ENCODE results near the gene TMUB1. TPM values are rescaled to one million over a fixed set of nuclear protein-coding genes. Genes with fewer than 3 reads are reported as not detected.

TMUB1 gene
- total RNA-seq, 1 experiment from 2014 or later = 45.4 TPM

DNA sequence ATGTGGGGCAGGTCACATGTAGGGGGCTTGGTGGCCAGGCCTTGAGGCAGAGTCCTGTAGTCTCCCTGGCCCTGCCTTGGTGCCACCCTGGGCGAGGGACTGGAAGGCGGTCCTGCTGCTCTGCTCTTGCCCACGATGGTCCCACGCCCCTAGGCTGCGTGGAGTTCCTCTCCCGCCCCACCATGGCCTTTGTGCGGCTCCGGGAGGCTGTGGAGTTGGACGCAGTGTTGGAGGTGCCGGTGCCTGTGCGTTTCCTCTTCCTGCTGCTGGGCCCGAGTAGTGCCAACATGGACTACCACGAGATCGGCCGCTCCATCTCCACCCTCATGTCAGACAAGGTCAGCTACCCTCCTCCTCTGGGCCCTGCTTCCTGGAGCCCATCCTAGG is 12.7 kb downstream of the TMUB1 start:
- H2BK20ac ChIP-seq (ENCODE audit: low read depth, low read length, poor library complexity, severe bottlenecking) = no peak overlapping the region
- H3K79me2 ChIP-seq (ENCODE audit: insufficient read depth, low read length) = no peaks in the 10 kb centered on the region
- Mint-ChIP-seq H3K4me3 (no peak overlapping the region), H3K27me3 (ENCODE audit: low read depth) (no peaks in the 10 kb centered on the region), H3K27ac (no peak overlapping the region), H3K36me3 (ENCODE audit: insufficient read depth in 1 of 3, low read depth in 3 of 3) (peaks cover 40 to 72% (median 67%) of the 10 kb centered on the region in 3 experiments; a peak in 6 of 7 replicates), H3K4me1 (peaks cover 12 to 13% of the 10 kb centered on the region in 2 experiments), H3K9me3 (no peaks in the 10 kb centered on the region; a peak in 1 of 5 replicates)
- no peak overlapping the region for H3K23ac ChIP-seq (ENCODE audit: insufficient read length, low read depth, low read length)
- no peak overlapping the region for H3K27ac ChIP-seq (ENCODE audit: insufficient read length, low read depth, low read length)
- H3K4me1 ChIP-seq (ENCODE audit: insufficient read depth, low read length) = no peaks in the 10 kb centered on the region; the same call in 1 of the 2 replicates
- H3T11ph ChIP-seq (ENCODE audit: low read length) = no peak overlapping the region
- no peak overlapping the region for H2BK12ac ChIP-seq (ENCODE audit: insufficient read length, low read depth, low read length)
- no peak overlapping the region for H2BK5ac ChIP-seq (ENCODE audit: insufficient read length, low read length)
- no peaks in the 10 kb centered on the region for H3K23me2 ChIP-seq (ENCODE audit: insufficient read length, low read depth, low read length, poor library complexity, severe bottlenecking)
- H3K56ac ChIP-seq (ENCODE audit: insufficient read length, low read depth, low read length) = no peak overlapping the region
- no peak overlapping the region for H2AK5ac ChIP-seq (ENCODE audit: insufficient read length, low read length)
- H3K9ac ChIP-seq (ENCODE audit: extremely low read depth, insufficient read length, low read length) = no peak overlapping the region
- no peak overlapping the region for H3K4me2 ChIP-seq (ENCODE audit: insufficient read depth, insufficient read length, low read length)
- no peaks in the 10 kb centered on the region for H3K9me3 ChIP-seq (ENCODE audit: control insufficient read depth, low read depth, low read length)
- H4K91ac ChIP-seq (ENCODE audit: insufficient read length, low read depth, low read length) = no peak overlapping the region
- no peak overlapping the region for H4K8ac ChIP-seq (replicated peaks; ENCODE audit: insufficient read length, low read depth, low read length)
- no peak overlapping the region for H2BK120ac ChIP-seq (ENCODE audit: low read depth, low read length, poor library complexity, severe bottlenecking)
- H3K18ac ChIP-seq (ENCODE audit: insufficient read length, low read depth, low read length) = no peak overlapping the region
- no peak overlapping the region for H2AFZ ChIP-seq (ENCODE audit: low read length)
- WGBS (ENCODE audit: extremely low coverage, insufficient read length, low lambda C conversion rate) = no CpG with 5 or more reads among the region's 15 CpGs
- H4K5ac ChIP-seq (ENCODE audit: insufficient read length, low read depth, low read length) = no peak overlapping the region
- no peak overlapping the region for H3K14ac ChIP-seq (ENCODE audit: insufficient read depth, low read length)
- H3K4ac ChIP-seq (ENCODE audit: low read depth, low read length) = no peak overlapping the region
- H3K27me3 ChIP-seq (ENCODE audit: insufficient read depth, low read length) = no peaks in the 10 kb centered on the region
- TF ChIP-seq, protein P1, sequence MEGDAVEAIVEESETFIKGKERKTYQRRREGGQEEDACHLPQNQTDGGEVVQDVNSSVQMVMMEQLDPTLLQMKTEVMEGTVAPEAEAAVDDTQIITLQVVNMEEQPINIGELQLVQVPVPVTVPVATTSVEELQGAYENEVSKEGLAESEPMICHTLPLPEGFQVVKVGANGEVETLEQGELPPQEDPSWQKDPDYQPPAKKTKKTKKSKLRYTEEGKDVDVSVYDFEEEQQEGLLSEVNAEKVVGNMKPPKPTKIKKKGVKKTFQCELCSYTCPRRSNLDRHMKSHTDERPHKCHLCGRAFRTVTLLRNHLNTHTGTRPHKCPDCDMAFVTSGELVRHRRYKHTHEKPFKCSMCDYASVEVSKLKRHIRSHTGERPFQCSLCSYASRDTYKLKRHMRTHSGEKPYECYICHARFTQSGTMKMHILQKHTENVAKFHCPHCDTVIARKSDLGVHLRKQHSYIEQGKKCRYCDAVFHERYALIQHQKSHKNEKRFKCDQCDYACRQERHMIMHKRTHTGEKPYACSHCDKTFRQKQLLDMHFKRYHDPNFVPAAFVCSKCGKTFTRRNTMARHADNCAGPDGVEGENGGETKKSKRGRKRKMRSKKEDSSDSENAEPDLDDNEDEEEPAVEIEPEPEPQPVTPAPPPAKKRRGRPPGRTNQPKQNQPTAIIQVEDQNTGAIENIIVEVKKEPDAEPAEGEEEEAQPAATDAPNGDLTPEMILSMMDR (conservative IDR thresholded peaks at IDR 0.05) = no peak
- H2BK15ac ChIP-seq (ENCODE audit: low read depth, low read length) = no peak overlapping the region
- DNase-seq = no peak
- no peaks in the 10 kb centered on the region for H3K79me1 ChIP-seq (ENCODE audit: insufficient read depth, low read depth, low read length, poor library complexity, severe bottlenecking)
- no peaks in the 10 kb centered on the region for H4K20me1 ChIP-seq (ENCODE audit: control insufficient read depth, insufficient read depth, insufficient read length)

All from H9 (cell line).